ENCODE results near the gene UTP3. TPM values are rescaled to one million over a fixed set of nuclear protein-coding genes. Genes with fewer than 3 reads are reported as not detected.
"Not testable (repeated sequence)": the region's sequence is repeated elsewhere in the genome, so short reads cannot be mapped to it uniquely, and the experiment has no call there.

UTP3 gene, protein sequence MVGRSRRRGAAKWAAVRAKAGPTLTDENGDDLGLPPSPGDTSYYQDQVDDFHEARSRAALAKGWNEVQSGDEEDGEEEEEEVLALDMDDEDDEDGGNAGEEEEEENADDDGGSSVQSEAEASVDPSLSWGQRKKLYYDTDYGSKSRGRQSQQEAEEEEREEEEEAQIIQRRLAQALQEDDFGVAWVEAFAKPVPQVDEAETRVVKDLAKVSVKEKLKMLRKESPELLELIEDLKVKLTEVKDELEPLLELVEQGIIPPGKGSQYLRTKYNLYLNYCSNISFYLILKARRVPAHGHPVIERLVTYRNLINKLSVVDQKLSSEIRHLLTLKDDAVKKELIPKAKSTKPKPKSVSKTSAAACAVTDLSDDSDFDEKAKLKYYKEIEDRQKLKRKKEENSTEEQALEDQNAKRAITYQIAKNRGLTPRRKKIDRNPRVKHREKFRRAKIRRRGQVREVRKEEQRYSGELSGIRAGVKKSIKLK
- 15.1 and 23.3 TPM in 2 replicates for total RNA-seq

DNA sequence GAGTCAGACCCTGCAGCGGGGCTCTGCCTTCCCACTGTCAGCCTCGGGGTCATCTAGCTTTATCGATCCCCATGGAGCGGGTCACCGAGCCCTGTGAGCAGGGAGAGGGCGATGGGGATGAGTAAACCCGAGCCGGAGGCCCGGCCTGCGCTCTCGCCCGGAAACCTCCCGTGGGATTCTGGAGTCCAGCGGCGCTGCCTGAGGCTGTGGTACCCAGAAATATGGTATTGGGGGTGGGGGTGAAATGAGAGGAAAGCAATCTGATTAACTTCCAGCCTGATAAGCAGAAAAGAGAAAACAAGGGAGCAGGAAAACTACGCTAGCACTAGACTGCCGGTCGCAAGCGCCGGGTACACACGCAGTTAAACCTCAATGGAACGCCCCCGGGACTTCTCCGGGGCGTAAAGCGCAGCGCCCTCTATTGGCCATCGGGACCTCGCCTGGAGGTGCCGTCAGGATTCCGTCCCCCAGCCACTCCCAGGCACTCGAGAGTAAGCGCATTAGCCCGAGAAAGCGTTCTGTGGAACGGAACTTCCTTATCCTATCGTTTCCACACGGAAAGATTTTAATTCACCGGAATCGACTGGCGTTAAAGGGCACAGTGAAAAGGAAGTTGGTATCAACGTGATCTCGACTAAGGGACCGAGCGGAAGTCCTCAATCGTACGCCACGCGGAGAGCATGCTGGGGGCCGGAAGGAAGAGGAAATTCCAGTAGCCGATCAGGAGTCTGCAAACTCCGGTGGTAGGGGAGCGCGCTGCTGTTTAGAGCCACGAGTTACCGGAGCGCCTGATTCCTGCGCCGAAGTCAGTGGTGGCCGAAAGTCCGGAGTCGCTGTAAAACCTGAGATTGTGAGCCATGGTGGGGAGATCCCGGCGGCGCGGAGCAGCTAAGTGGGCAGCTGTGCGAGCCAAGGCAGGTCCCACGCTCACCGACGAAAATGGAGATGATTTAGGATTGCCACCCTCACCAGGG is at the start of gene UTP3:
TSS of gene UTP3 (plus strand) at position 712 of the 974 bp plus-strand sequence. CDS start at position 858, 146 bp downstream.
- TF ChIP-seq, protein P1, sequence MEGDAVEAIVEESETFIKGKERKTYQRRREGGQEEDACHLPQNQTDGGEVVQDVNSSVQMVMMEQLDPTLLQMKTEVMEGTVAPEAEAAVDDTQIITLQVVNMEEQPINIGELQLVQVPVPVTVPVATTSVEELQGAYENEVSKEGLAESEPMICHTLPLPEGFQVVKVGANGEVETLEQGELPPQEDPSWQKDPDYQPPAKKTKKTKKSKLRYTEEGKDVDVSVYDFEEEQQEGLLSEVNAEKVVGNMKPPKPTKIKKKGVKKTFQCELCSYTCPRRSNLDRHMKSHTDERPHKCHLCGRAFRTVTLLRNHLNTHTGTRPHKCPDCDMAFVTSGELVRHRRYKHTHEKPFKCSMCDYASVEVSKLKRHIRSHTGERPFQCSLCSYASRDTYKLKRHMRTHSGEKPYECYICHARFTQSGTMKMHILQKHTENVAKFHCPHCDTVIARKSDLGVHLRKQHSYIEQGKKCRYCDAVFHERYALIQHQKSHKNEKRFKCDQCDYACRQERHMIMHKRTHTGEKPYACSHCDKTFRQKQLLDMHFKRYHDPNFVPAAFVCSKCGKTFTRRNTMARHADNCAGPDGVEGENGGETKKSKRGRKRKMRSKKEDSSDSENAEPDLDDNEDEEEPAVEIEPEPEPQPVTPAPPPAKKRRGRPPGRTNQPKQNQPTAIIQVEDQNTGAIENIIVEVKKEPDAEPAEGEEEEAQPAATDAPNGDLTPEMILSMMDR (IDR thresholded peaks at IDR 0.05; ENCODE audit: insufficient read depth, low read depth, low read length): peak; percentile 92
- peak within 1 kb of the TSS; percentile 99 for H3K4me3 ChIP-seq (ENCODE audit: low read depth, low read length)
- peak; percentile 99 for DNase-seq (ENCODE audit: low read depth)

DNA sequence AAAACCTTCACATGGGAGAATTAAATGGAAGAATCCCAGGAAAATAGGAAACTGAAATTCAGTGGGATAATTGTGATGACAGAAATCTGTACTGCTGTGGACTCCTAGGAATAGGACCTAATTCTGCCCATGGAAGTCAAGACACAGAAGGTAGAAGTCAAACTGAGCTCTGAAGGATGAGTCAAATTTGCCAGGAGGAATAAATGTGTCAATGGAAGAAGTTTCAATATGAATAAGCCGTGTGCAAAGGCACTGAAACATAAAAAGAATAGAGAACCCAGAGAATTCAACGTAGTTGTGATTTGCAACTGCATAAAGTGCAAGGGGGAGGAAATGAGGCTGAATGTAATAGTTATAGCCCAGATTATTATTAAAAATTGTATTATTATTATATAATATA is 48.1 kb upstream of the UTP3 start:
- no peak overlapping the region for H3K4me3 ChIP-seq (ENCODE audit: low read depth, low read length)
- TF ChIP-seq, protein P1 (IDR thresholded peaks at IDR 0.05; ENCODE audit: insufficient read depth, low read depth, low read length): no peak
- DNase-seq (ENCODE audit: low read depth): no peak

DNA sequence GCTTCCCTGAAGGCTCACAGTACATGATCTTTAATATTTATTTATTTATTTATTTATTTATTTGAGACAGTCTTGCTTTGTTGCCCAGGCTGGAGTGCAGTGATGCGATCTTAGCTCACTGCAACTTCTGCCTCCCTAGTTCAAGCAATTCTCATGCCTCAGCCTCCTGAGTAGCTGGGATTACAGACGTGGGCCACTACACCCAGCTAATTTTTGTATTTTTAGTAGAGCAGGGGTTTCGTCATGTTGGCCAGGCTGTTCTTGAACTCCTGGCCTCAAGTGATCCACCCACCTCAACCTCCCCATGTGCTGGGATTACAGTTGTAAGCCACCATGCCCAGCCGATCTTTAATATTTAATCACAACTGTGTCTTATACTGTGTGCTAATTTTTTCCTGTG is 37.6 kb upstream of the UTP3 start:
- not testable (repeated sequence) for DNase-seq (ENCODE audit: low read depth); H3K4me3 ChIP-seq (ENCODE audit: low read depth, low read length)

DNA sequence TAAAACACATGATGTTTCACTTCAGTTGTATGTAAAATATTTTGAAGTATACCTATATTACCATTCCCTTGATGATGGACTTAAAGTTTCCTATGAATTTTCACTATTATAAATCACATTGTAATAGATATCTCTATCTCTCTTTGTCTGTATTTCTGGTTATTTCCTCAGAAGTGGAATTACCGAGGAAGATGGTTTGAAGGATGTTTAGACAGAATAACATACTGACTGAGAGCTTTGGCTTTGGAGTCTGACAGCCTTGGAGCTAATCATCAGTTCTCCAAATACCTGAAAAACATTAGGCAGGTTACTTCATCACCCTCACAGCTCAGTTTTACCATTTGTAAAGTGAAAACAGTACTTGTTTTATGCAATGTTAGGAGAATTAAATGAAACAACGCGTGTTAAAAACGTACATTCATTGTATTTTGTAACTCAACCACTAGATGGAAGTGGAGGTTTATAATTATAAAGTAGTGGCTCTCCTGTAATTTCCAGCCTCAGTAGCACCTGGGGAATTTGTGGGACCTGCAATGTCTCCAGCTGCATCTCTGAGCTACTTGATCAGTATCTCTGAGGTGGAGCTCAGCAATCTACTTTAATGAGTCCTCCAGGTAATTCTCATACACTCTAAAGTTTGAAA is 36.3 kb upstream of the UTP3 start:
- peak overlapping the region; percentile 39 for H3K4me3 ChIP-seq (ENCODE audit: low read depth, low read length)
- peak; percentile 55 for DNase-seq (ENCODE audit: low read depth)
- TF ChIP-seq, protein P1 (IDR thresholded peaks at IDR 0.05; ENCODE audit: insufficient read depth, low read depth, low read length): peak; percentile 51

DNA sequence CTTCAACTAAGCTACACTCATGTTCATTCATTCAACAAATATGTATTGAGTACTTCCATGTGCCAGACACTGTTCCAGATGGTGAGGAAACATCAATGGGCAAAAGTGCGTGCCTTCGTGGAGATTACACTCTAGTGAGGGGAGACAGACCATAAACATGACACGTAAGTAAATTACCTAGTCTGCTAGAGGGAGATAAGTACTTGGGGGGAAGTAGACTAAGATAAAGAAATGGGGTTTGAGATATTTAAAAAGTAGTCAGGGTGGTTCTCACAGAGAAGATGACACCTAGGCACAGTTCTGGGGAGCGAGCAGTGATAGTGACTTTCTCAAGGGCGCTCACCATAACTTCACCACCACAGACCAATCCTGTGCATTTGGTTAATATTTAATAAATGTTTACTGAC is 33.7 kb upstream of the UTP3 start:
- TF ChIP-seq, protein P1 (IDR thresholded peaks at IDR 0.05; ENCODE audit: insufficient read depth, low read depth, low read length): no peak
- DNase-seq (ENCODE audit: low read depth): peak; percentile 81
- H3K4me3 ChIP-seq (ENCODE audit: low read depth, low read length): no peak overlapping the region

DNA sequence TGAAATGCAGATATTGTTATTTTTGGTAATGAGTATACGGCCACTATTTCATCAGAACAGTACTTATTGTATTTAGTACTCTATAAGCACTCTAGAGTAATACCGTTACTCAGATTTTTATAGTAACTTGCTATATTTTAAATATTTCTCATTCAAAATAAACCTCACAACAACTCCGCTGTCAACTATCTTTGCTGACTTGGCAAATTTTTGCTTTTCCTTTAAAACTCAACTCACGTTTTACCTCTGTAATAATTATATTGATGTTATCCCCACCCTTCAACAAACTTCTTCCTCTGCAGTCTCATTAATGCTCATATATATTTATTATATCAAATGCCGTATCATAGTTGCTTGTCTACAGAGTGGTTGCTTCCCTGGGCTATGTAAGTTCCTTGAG is 31.0 kb upstream of the UTP3 start:
- TF ChIP-seq, protein P1 (IDR thresholded peaks at IDR 0.05; ENCODE audit: insufficient read depth, low read depth, low read length): no peak
- DNase-seq (ENCODE audit: low read depth): no peak
- H3K4me3 ChIP-seq (ENCODE audit: low read depth, low read length): no peak overlapping the region

All from fibroblast of villous mesenchyme (primary cell).